IPS-NIHi7 (cell line): ENCODE measurements around the gene HOXD3.

ENCODE experiments used
- DNase-seq: peaks from one replicate; pipeline ENCODE4 v3.0.0; 2012; ENCODE audit warnings: mixed read lengths; ENCODE audit errors: extremely low spot score

The HOXD3 gene

GRCh38 chr2:176212276-176212675 is 55.2 kb downstream of the HOXD3 start:
- DNase-seq, result no peak

DNA sequence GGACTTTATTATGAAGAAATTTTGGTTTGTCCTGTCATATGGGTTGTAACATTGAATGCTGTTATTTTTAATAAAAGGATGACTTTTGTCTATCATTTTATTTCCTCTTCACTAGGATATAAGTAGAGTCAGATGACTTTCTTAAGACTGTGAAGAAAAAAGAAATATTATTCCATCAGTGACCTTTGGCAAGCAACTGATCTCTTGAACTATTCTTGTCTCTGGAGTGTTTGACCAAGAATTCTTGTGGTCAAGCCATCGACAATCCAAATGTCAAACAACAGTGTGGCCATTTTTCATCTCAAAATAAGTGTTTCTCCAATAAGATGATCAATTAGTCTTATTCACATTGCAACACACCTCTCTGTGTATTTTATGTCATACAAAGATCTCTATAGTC is 56.3 kb downstream of the HOXD3 start:
- no peak for DNase-seq
